Measurements from ENCODE around the gene ADIRF. TPM values are rescaled to one million over a fixed set of nuclear protein-coding genes. Genes with fewer than 3 reads are reported as not detected.

Gene ADIRF
- total RNA-seq (2022; extraction: Qiagen RNA extraction) = 0.19 to 0.30 TPM in 2 of 5 replicates, not detected in the others

GRCh38 chr10:86968271-86968993 is at the start of gene ADIRF:
TSS of gene ADIRF (plus strand) at chr10:86968482. CDS start at chr10:86968545, 63 bp downstream.

DNA sequence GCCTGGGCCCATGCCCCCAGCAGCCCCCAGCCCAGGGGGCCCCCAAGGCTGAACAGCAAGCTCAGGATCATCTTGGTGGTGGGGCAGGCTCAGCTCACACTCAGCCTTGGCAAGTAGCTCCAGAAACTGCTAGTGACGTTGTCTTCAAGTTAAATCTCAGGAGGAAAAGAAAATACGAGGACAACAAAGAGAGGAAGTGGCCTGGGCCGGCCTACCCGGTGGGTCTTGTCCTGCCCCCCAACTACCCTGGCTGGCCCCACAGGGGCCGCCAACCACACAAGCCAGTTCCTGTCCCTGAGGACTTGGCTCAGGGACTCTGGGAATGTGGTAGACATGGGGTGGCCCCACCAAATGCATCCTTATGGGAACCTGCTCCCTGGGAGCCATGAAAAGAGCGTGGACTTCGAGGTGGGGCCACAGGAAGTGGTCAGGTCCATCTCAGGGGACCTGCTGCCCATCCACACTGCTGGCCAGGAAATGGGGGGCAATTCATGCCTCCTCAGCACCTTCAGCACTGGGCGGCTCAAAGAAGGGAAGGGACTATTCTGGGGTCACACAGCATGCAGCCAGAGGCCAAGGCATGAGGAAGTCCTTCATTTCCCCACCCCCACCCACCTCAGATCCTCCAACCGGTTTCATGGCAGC is 10.7 kb upstream of the ADIRF start, which contains the start of gene MMRN2:
Gene MMRN2, minus strand, starts transcription at position 145 of the 645 bp plus-strand sequence. Its CDS starts 74 bp downstream, at position 71.

DNA sequence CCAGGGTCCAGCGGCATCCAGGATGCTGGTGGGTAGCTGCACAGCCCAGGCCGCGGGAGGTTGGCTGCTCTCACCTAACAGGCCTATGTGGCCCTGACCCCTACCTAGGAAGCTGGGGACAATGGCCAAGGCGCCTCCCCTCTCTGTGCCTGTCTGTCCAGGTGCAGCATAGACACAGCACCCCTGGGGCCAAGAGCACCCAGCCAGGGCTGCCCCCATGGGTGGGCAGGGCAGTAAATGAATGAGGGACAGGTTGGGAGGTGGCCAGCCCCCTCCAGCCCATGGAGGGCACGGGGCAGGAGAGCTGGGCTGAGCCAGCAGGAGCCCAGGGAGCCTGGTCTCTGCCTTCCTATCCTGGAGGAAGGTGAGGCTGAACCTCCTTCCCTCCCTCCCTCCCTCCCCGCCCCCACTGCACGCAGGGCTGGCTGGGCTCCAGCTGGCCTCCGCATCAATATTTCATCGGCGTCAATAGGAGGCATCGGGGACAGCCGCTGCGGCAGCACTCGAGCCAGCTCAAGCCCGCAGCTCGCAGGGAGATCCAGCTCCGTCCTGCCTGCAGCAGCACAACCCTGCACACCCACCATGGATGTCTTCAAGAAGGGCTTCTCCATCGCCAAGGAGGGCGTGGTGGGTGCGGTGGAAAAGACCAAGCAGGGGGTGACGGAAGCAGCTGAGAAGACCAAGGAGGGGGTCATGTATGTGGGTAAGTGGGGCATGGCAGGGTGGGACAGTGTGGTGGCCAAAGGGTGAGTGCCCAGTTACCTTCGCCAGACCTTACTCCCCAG is 10.0 kb upstream of the ADIRF start, which contains the start of gene SNCG:
Gene SNCG, plus strand, starts transcription at position 484 of the 785 bp plus-strand sequence. Its CDS starts 99 bp downstream, at position 583.

DNA sequence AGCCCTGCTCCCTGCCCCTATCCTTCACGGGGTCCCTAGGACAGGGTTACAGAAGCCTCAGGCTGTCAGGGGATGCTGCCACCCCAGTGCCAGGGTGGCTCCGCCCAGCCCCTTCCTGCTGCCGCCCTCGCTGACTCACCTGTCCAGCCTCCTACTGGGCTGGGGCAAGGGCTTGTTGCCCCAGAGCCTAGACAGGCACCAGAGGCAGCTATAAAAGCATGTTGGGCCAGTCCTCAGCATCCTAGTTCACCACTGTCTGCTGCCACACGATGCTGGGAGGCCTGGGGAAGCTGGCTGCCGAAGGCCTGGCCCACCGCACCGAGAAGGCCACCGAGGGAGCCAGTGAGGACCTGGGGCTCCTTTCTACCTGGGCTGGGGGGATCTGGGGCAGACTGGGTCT is 51.8 kb downstream of the ADIRF start, which contains the start of gene FAM25A:
Gene FAM25A, plus strand, starts transcription at position 239 of the 400 bp plus-strand sequence. Its CDS starts 31 bp downstream, at position 270.

Other genes with a start within 250 kb of the ADIRF start
- gene BMPR1A, start 211.9 kb upstream of the ADIRF start, total RNA-seq (2022; extraction: Qiagen RNA extraction) = 18.7 to 28.6 TPM (median 23.1 TPM) in 5 replicates
- 0.40 to 1.4 TPM (median 0.93 TPM) in 5 replicates for gene MMRN2, start 10.9 kb upstream of the ADIRF start, total RNA-seq (2022; extraction: Qiagen RNA extraction)
- 10.4 to 14.7 TPM (median 14.1 TPM) in 5 replicates for gene SNCG, start 9.9 kb upstream of the ADIRF start, total RNA-seq (2022; extraction: Qiagen RNA extraction)
- gene FAM25A, start 51.8 kb downstream of the ADIRF start, total RNA-seq (2022; extraction: Qiagen RNA extraction) = not detected in 5 replicates
- gene GLUD1, start 126.4 kb downstream of the ADIRF start, total RNA-seq (2022; extraction: Qiagen RNA extraction) = 90.8 to 108 TPM (median 101 TPM) in 5 replicates
- gene SHLD2, start 126.7 kb downstream of the ADIRF start, total RNA-seq (2022; extraction: Qiagen RNA extraction) = 22.9 to 30.3 TPM (median 24.5 TPM) in 5 replicates

Data from A549 treated with AZD2906 at 1 μM for 4 hours (cell line).